Right lobe of liver (tissue), 6 donors: ENCODE measurements around the gene MMADHC. TPM values are rescaled to one million over a fixed set of nuclear protein-coding genes. Genes with fewer than 3 reads are reported as not detected.

Experiments
- ATAC-seq, 4 donors: fragments of 200-7000 bp; cut with Tn5 transposase; one replicate each; pipeline ENCODE4 v1.9.1; 2020; ENCODE audit warnings: mild to moderate bottlenecking in 4 of 4, moderate library complexity in 4 of 4
- DNase-seq, 3 donors: peaks; one replicate each; pipeline ENCODE4 v3.0.0-alpha.2; 2020
- H3K27ac ChIP-seq, 3 donors: fragments of 200-600 bp; one replicate each; pipeline ENCODE4 v1.8.0; 2022
- H3K27me3 ChIP-seq, 2 donors: fragments of 200-600 bp; one replicate each; pipeline ENCODE4 v1.8.0; 2022
- H3K36me3 ChIP-seq, 4 donors: fragments of 200-600 bp; sonication (generic) in 1 of 4; one replicate each; pipeline versions ENCODE4 v1.5.1 to v1.8.0; 2017 to 2022; ENCODE audit warnings: control low read depth in 1 of 4
- H3K4me1 ChIP-seq, 4 donors: fragments of 200-600 bp; sonication (generic) in 1 of 4; one replicate each; pipeline versions ENCODE4 v1.5.1 to v1.8.0; 2017 to 2022; ENCODE audit warnings: control low read depth in 1 of 4
- H3K4me3 ChIP-seq, 3 donors: fragments of 200-600 bp; one replicate each; pipeline ENCODE4 v1.8.0; 2022
- H3K9me3 ChIP-seq, 4 donors: fragments of 200-600 bp; sonication (generic) in 1 of 4; one replicate each; pipeline versions ENCODE4 v1.5.1 to v1.8.0; 2017 to 2022; ENCODE audit warnings: control low read depth in 1 of 4
- CTCF ChIP-seq, 4 donors: fragments of 200-600 bp in 3 of 4; fragments of 450-650 bp in 1 of 4; IDR thresholded peaks; one replicate each; pipeline versions ENCODE4 v1.5.1 to v1.8.0; 2016 to 2022; ENCODE audit warnings: antibody characterized with exemption in 4 of 4, mild to moderate bottlenecking in 2 of 4
- POLR2A ChIP-seq: fragments of 450-650 bp; IDR thresholded peaks from one replicate; pipeline ENCODE4 v1.6.1; 2017; ENCODE audit warnings: antibody characterized with exemption, mild to moderate bottlenecking
- WGBS: methylation state at CpG from one replicate; pipeline ENCODE4 v1.1.6; 2018; ENCODE audit warnings: low coverage, low lambda C conversion rate; ENCODE audit not compliant: insufficient coverage; ENCODE audit errors: missing lambda C conversion rate; 5-methylcytosine and 5-hydroxymethylcytosine counted together
- intact Hi-C, 2 donors: fragments of 100-400 bp; cut with DNase I; formaldehyde crosslinking; loops; one replicate each; pipeline versions ENCODE4 v1.11.2 to v1.14.1; 2022
- total RNA-seq, 6 experiments: library from RNA; depleted of rRNA in 2 of 6; stranded (reverse); fragments of >200 nt in 2 of 6; fragmentation: NEBNext Ultra II Directional in 3 of 6; extraction: Animal tissue kit (Norgen Biotek cat#: 25700) in 3 of 6; gene quantifications; one replicate each; pipeline versions ENCODE4 v1.1.0 to v1.2.4, GENCODE V29; 2016 to 2023
- donor health status: DM: no; HTN: yes; CAD: no.
- donor health status: DM: no; HTN: no; CAD: no.
- donor health status: DM: no; HTN: no; CAD: no.
- donor health status: DM: no; HTN: yes; CAD: no.
- donor health status: DM: no; HTN: yes; CAD: no.

The MMADHC gene
- total RNA-seq, 6 experiments from 2014 or later, result 59.9 to 84.9 (median 66.2) TPM

DNA sequence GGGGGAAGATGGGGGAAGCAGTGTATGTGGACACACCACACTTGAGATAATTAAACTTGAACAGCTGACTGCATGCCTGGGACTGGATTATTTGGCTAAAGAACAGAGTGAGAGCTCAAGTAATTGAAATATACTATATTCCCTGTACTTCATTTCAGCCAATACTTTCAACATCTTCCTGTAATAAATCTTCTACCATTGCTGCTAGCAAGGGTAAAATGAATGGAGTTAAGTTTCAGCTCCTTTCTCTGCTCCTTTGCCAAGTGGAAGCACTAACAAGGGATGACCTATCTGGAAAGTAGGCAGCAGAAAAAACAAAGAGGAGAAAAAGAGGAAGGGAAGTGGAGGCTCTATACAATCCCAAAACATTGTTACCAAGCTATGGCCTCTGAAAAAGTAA, 50.9 kb downstream of the MMADHC start:
- intact Hi-C loops, result no loop called here
- TF ChIP-seq CTCF (IDR thresholded peaks at IDR 0.05), result no peak
- TF ChIP-seq POLR2A, result no peak
- Histone ChIP-seq H3K4me1 (no peaks in the 10 kb centered on the region), H3K4me3 (no peak overlapping the region), H3K27me3 (no peaks in the 10 kb centered on the region), H3K36me3 (no peaks in the 10 kb centered on the region), H3K27ac (no peak overlapping the region), H3K9me3 (no peaks in the 10 kb centered on the region)
- DNase-seq (no peak), ATAC-seq (no peak)

- Histone ChIP-seq H3K4me3 (no peak overlapping the region), H3K9me3 (no peaks in the 10 kb centered on the region), H3K27ac (no peak overlapping the region), H3K27me3 (no peaks in the 10 kb centered on the region), H3K36me3 (no peaks in the 10 kb centered on the region), H3K4me1 (no peaks in the 10 kb centered on the region)
- intact Hi-C loops, result no loop called here
- no peak for DNase-seq
- TF ChIP-seq CTCF (IDR thresholded peaks at IDR 0.05), result no peak
- TF ChIP-seq POLR2A, result no peak
- no peak for ATAC-seq
- WGBS, result 60% methylated on average over 7 of the region's 7 CpGs
Observed at GRCh38 chr2:149534674-149535073, 52.9 kb downstream of the MMADHC start.

DNA sequence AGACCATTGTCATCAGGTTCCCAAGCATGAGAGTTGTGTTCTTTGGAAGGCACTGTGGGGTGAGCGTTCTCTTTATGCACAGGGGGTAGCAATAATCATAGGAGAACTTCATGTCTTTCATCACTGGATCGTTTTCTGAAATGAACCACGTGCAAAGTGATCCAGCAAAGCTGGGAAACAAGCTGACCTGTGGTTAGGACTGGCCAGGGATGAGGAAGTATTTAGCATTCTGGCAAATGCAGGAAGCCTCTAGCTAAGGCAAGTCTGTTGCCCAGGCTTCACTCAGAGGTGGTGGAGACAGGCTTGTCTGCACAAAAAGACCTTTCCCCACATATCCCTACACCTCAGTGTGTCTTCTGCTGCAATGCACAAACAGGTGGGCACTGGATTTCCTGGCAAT, 58.6 kb downstream of the MMADHC start:
- WGBS, result no CpG with 5 or more reads among the region's 3 CpGs
- no peaks in the 10 kb centered on the region for H3K36me3 ChIP-seq
- no peak overlapping the region for H3K27ac ChIP-seq
- DNase-seq (no peak), ATAC-seq (no peak)
- H3K27me3 ChIP-seq, result no peaks in the 10 kb centered on the region
- no peaks in the 10 kb centered on the region for H3K9me3 ChIP-seq
- no peak overlapping the region for H3K4me3 ChIP-seq
- H3K4me1 ChIP-seq, result no peaks in the 10 kb centered on the region
- no peak for TF ChIP-seq CTCF (IDR thresholded peaks at IDR 0.05)
- intact Hi-C loops, result no loop called here

DNA sequence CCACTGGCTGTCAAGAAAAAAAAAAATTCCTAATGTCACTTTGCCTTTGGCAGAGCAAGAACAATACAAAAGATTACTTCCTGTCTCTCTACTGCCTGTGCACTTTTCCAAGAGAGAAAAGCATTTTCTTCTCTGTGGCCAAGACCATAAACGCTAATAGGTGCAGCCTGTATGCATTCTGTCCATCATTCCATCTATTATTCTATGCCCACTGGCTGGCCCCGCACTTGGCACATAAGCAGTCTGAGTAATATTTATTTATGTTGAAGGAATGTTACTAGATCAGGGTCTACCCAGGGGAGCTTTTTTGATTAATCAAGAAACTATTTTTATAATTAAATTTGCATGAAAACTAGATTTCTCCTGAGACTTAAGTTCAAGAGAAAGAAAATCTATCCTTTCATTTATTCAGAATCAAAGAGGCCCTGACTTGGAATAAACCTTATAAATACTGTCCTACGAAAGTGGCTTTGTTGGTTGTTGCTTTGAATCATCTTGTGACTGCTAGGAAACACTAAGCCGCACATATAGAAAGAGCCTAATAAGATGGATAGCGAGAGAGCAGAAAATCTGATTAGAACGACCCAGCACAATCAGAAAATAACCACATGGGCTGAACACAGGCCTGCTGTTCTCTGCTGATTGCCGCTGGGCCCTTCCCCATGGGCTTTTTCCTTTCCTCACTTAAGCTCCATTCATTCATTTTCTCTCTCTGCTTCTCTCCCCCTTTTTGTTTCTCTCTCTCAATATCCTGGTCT, 59.4 kb downstream of the MMADHC start:
- no peaks in the 10 kb centered on the region for H3K4me1 ChIP-seq
- intact Hi-C loops, result no loop called here
- no peaks in the 10 kb centered on the region for H3K36me3 ChIP-seq
- no peak for TF ChIP-seq POLR2A
- no peak for TF ChIP-seq CTCF (IDR thresholded peaks at IDR 0.05)
- H3K27ac ChIP-seq, result no peak overlapping the region
- DNase-seq (no peak), ATAC-seq (no peak)
- no peak overlapping the region for H3K4me3 ChIP-seq
- no peaks in the 10 kb centered on the region for H3K27me3 ChIP-seq
- WGBS, result 76% methylated on average over 7 of the region's 7 CpGs
- H3K9me3 ChIP-seq, result no peaks in the 10 kb centered on the region

- no peaks in the 10 kb centered on the region for H3K4me1 ChIP-seq
- no peak overlapping the region for H3K27ac ChIP-seq
- no peak overlapping the region for H3K4me3 ChIP-seq
- 63% methylated on average over 2 of the region's 2 CpGs for WGBS
- intact Hi-C loops, result no loop called here
- no peak for DNase-seq
- no peaks in the 10 kb centered on the region for H3K9me3 ChIP-seq
- no peaks in the 10 kb centered on the region for H3K36me3 ChIP-seq
- TF ChIP-seq CTCF (IDR thresholded peaks at IDR 0.05), result no peak
- TF ChIP-seq POLR2A, result no peak
- no peaks in the 10 kb centered on the region for H3K27me3 ChIP-seq
- no peak for ATAC-seq
Observed at GRCh38 chr2:149526689-149527088, 60.9 kb downstream of the MMADHC start.
